ENCODE results near the gene ATP8B3. TPM values are rescaled to one million over a fixed set of nuclear protein-coding genes. Genes with fewer than 3 reads are reported as not detected.

Gene ATP8B3
- total and polyA plus RNA-seq, 9 of the 15 experiments (the other 6 are each of a cell fraction or from before 2014, with no cell fraction given) = 1.2 to 12.3 (median 3.8) TPM

- peak in 1 of 2 experiments; percentile 27; a peak in 1 of 4 replicates for TF ChIP-seq MNT (conservative IDR thresholded peaks at IDR 0.05)
- TF ChIP-seq KDM5B (IDR thresholded peaks at IDR 0.05; ENCODE audit: insufficient replicate concordance, low read depth, low read length) = peak; percentile 69
- peak; percentile 43; the same call in 1 of the 2 replicates for TF ChIP-seq ZNF592 (IDR thresholded peaks at IDR 0.05)
- TF ChIP-seq TFAP4 (CRISPR knock-in tag; IDR thresholded peaks at IDR 0.05; ENCODE audit: borderline replicate concordance) = no peak
- no peak for TF ChIP-seq ZNF695 (CRISPR knock-in tag; IDR thresholded peaks at IDR 0.05)
- no peak for TF ChIP-seq ETS1 (conservative IDR thresholded peaks at IDR 0.05; ENCODE audit: control insufficient read depth, low read depth, low read length)
- no peak for TF ChIP-seq HMG20A (CRISPR knock-in tag; conservative IDR thresholded peaks at IDR 0.05)
- TF ChIP-seq SPI1 (IDR thresholded peaks at IDR 0.05; ENCODE audit: borderline replicate concordance, low read depth, low read length) = no peak
- 0 out of 2 replicates have a peak, but pooled peaks have one; percentile 31 for TF ChIP-seq KLF13 (tag; IDR thresholded peaks at IDR 0.05; ENCODE audit: borderline replicate concordance, low read depth)
- 0 out of 2 replicates have a peak, but pooled peaks have one; percentile 42 for TF ChIP-seq MTA1 (IDR thresholded peaks at IDR 0.05; ENCODE audit: borderline replicate concordance)
- TF ChIP-seq RNF2 (IDR thresholded peaks at IDR 0.05) = 0 out of 2 replicates have a peak, but pooled peaks have one; percentile 30
- peak; percentile 67 for TF ChIP-seq TAF1 (IDR thresholded peaks at IDR 0.05; ENCODE audit: control insufficient read depth, extremely low read depth, insufficient read depth, low read length, severe bottlenecking)
- TF ChIP-seq ZNF263 (CRISPR knock-in tag; IDR thresholded peaks at IDR 0.05; ENCODE audit: borderline replicate concordance) = no peak; the same call in 1 of the 2 replicates
- TF ChIP-seq GABPB1 (CRISPR knock-in tag; IDR thresholded peaks at IDR 0.05) = 0 out of 2 replicates have a peak, but pooled peaks have one; percentile 15
- TF ChIP-seq ZNF316 (IDR thresholded peaks at IDR 0.05) = peak; percentile 61
- peak; percentile 52; the same call in 1 of the 2 replicates for TF ChIP-seq GABPA (tag; conservative IDR thresholded peaks at IDR 0.05; ENCODE audit: low read depth)
- TF ChIP-seq KLF1 (tag; IDR thresholded peaks at IDR 0.05) = peak; percentile 72; the same call in 1 of the 2 replicates
- TF ChIP-seq C11orf30 (IDR thresholded peaks at IDR 0.05; ENCODE audit: low read depth) = peak; percentile 40; the same call in 1 of the 2 replicates
These were observed 63.8 kb downstream of the ATP8B3 start (continued) for GRCh38 chr19:1748115-1748872.
